Progenitor cell of endocrine pancreas (in vitro differentiated cells): ENCODE results near the gene SDK2. TPM values are rescaled to one million over a fixed set of nuclear protein-coding genes. Genes with fewer than 3 reads are reported as not detected.

Experiments
- DNase-seq: peaks from one replicate; pipeline ENCODE4 v3.0.0; 2021; ENCODE audit warnings: low spot score; ENCODE audit not compliant: unreplicated experiment
- H3K27ac Mint-ChIP-seq: 2 replicates; pipeline ENCODE4 v1.8.0; 2021; ENCODE audit warnings: mild to moderate bottlenecking, moderate library complexity, mixed read lengths
- H3K27me3 Mint-ChIP-seq: 2 replicates; pipeline ENCODE4 v1.8.0; 2021; ENCODE audit warnings: mixed read lengths
- H3K36me3 Mint-ChIP-seq: 2 replicates; pipeline ENCODE4 v1.8.0; 2022; ENCODE audit warnings: mixed read lengths; ENCODE audit not compliant: insufficient read depth
- H3K4me1 Mint-ChIP-seq: 2 replicates; pipeline ENCODE4 v1.8.0; 2021; ENCODE audit warnings: low read depth, mixed read lengths
- H3K4me3 Mint-ChIP-seq: 2 replicates; pipeline ENCODE4 v1.8.0; 2021; ENCODE audit warnings: low read depth, mild to moderate bottlenecking, moderate library complexity, mixed read lengths
- H3K9me3 Mint-ChIP-seq: 2 replicates; pipeline ENCODE4 v1.8.0; 2021; ENCODE audit warnings: low read depth, mixed read lengths
- total RNA-seq: library from RNA; stranded (reverse); gene quantifications from 2 replicates; pipeline ENCODE4 v1.2.1, GENCODE V29; 2021
- TF ChIP-seq, protein P1 (sequence below): fragments of 200-600 bp; sonication (generic); IDR thresholded peaks from one replicate; pipeline ENCODE4 v1.5.0; 2021; ENCODE audit warnings: antibody characterized with exemption, mild to moderate bottlenecking; ENCODE audit not compliant: unreplicated experiment

SDK2 gene
- total RNA-seq, 1 donor from 2014 or later, result 6.7 TPM

DNA sequence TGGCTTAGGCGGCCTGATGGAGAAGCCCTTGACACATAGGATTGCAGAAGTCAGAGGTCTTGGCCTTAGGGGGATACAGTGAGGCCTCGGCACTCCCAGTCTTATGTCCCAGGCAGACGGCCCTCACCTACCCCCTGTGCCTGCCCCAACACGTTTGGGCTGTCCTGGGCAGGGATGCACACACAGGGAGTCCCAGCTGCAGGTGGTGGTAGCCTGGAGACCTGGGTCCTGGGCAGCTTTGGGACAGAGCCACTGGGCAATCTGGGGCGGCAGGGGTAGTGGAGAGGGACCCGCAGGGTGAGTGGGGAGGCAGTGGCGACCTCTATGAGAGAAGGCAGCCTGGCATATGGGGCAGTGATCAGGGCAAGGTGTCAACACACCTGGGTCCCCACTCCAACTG lies 48.3 kb downstream of the SDK2 start:
- no peak for DNase-seq
- TF ChIP-seq, protein P1, sequence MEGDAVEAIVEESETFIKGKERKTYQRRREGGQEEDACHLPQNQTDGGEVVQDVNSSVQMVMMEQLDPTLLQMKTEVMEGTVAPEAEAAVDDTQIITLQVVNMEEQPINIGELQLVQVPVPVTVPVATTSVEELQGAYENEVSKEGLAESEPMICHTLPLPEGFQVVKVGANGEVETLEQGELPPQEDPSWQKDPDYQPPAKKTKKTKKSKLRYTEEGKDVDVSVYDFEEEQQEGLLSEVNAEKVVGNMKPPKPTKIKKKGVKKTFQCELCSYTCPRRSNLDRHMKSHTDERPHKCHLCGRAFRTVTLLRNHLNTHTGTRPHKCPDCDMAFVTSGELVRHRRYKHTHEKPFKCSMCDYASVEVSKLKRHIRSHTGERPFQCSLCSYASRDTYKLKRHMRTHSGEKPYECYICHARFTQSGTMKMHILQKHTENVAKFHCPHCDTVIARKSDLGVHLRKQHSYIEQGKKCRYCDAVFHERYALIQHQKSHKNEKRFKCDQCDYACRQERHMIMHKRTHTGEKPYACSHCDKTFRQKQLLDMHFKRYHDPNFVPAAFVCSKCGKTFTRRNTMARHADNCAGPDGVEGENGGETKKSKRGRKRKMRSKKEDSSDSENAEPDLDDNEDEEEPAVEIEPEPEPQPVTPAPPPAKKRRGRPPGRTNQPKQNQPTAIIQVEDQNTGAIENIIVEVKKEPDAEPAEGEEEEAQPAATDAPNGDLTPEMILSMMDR, result no peak
- H3K9me3 Mint-ChIP-seq, result no peaks in the 10 kb centered on the region
- H3K4me3 Mint-ChIP-seq, result no peak overlapping the region
- H3K36me3 Mint-ChIP-seq, result no peaks in the 10 kb centered on the region
- H3K27me3 Mint-ChIP-seq, result peaks cover 18% of the 10 kb centered on the region
- peaks cover 4% of the 10 kb centered on the region for H3K4me1 Mint-ChIP-seq
- no peak overlapping the region for H3K27ac Mint-ChIP-seq

DNA sequence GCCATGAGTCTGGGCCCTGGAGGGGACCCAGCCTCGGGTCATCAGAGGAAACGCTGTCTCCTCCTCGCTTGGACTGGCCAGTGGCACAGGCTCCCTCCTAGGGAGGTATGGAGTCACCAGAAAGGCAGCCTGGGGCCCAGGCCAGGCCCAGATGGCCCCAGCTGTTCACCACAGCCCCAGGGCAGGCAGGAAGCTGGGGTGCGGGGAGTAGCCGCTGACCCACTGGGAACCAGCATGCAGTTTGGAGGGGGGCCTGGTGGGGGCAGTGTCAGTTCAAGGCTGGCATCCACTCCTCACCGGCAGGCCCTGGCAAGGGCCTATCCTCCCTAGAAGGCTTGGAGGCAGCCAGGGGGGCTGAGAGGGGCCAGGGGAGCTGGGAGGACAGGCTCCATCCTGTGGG lies 48.8 kb downstream of the SDK2 start:
- H3K27ac Mint-ChIP-seq, result no peak overlapping the region
- no peak overlapping the region for H3K4me3 Mint-ChIP-seq
- H3K4me1 Mint-ChIP-seq, result peaks cover 4% of the 10 kb centered on the region
- no peaks in the 10 kb centered on the region for H3K36me3 Mint-ChIP-seq
- DNase-seq, result peak; percentile 34
- H3K27me3 Mint-ChIP-seq, result peaks cover 20% of the 10 kb centered on the region
- H3K9me3 Mint-ChIP-seq, result no peaks in the 10 kb centered on the region
- TF ChIP-seq, protein P1, result peak; percentile 58

DNA sequence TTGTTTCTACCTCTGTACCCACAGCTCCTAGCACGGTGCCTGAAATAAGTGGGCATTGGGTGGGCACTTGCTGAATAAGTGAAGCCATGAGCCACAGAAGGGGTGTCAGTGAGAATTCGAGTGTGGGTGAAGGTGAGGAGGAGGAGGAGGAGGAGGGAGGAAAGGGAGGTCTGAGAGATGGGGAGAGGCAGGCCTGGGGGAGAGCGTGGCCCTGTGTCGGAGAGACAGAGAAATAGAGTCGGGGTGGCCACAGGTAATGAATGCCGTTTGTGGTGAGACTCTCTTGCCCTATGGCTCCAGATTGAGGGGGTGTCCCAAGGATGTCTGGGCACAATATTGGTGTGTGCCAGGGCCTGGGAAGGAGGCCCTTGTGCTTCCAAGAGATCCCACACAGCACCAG lies 49.2 kb downstream of the SDK2 start:
- Mint-ChIP-seq H3K4me3 (no peak overlapping the region), H3K36me3 (no peaks in the 10 kb centered on the region), H3K4me1 (peaks cover 4% of the 10 kb centered on the region), H3K27ac (no peak overlapping the region), H3K9me3 (no peaks in the 10 kb centered on the region), H3K27me3 (peaks cover 24% of the 10 kb centered on the region)
- DNase-seq, result no peak
- TF ChIP-seq, protein P1, result no peak

DNA sequence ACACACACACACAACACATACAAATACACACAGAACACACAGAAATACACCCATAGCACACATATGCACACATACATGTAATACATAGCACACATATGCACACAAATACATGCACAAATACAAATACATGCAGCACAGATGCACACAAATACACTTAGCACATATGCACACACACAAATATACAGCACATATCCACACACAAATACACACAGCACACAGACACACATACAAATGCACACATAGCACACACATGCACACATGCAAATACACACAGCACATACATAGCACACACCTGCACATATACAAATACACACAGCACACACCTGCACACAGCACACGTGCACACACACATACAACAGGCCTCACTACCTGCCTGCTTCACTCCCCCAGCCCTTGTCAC lies 49.6 kb downstream of the SDK2 start:
- Mint-ChIP-seq H3K9me3 (no peaks in the 10 kb centered on the region), H3K36me3 (no peaks in the 10 kb centered on the region), H3K27ac (no peak overlapping the region), H3K4me3 (no peak overlapping the region), H3K4me1 (peaks cover 4% of the 10 kb centered on the region), H3K27me3 (peaks cover 29% of the 10 kb centered on the region)
- no peak for DNase-seq
- TF ChIP-seq, protein P1, result no peak

DNA sequence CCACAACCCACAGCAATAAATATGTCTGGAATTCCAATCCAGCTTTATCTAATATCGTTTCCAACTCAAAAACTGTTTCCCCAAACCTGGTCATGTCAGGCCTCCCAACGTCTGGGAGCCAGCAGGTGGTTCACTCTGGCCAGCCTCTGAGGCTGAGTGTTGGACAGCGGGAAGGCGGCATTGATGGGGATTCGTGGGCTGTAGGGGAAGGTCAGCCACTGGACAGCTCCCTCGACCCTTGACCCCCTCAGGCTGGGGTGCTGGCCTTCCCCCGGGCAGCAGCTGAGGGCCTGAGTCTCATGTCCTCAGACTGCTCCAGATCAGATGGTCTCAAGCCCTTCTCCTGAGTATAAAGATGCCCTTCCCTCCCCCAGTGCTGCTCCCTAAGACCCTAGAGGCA lies 50.2 kb downstream of the SDK2 start:
- no peaks in the 10 kb centered on the region for H3K9me3 Mint-ChIP-seq
- H3K4me3 Mint-ChIP-seq, result no peak overlapping the region
- TF ChIP-seq, protein P1, result no peak
- H3K4me1 Mint-ChIP-seq, result peaks cover 4% of the 10 kb centered on the region
- H3K27me3 Mint-ChIP-seq, result peaks cover 34% of the 10 kb centered on the region
- no peak overlapping the region for H3K27ac Mint-ChIP-seq
- no peak for DNase-seq
- H3K36me3 Mint-ChIP-seq, result no peaks in the 10 kb centered on the region
